Calu3 (cell line): ENCODE results near the gene TLE3. TPM values are rescaled to one million over a fixed set of nuclear protein-coding genes. Genes with fewer than 3 reads are reported as not detected.

Experiments
- BruUV-seq: library from RNA; stranded (reverse); fragments of 400-500 nt; replicated peaks from 2 replicates; lab custom pipeline; 2021; lab: Mats Ljungman, UMichigan
- CTCF ChIA-PET: fragments of 300-600 bp; sonication (Branson Sonifier 250); formaldehyde crosslinking; loops from one replicate; lab custom pipeline; 2022; ENCODE audit warnings: antibody characterized with exemption; lab: Charles Lee
- DNase-seq: peaks from one replicate; pipeline ENCODE4 v3.0.0; 2022
- H3K27ac Mint-ChIP-seq: one replicate; pipeline ENCODE4 v1.8.0; 2022; ENCODE audit warnings: mixed read lengths; ENCODE audit not compliant: unreplicated experiment
- H3K27me3 Mint-ChIP-seq: one replicate; pipeline ENCODE4 v1.8.0; 2022; ENCODE audit warnings: mixed read lengths; ENCODE audit not compliant: unreplicated experiment
- H3K36me3 Mint-ChIP-seq: one replicate; pipeline ENCODE4 v1.8.0; 2022; ENCODE audit warnings: mild to moderate bottlenecking, moderate library complexity, mixed read lengths; ENCODE audit not compliant: insufficient read depth, unreplicated experiment
- H3K4me1 Mint-ChIP-seq: one replicate; pipeline ENCODE4 v1.8.0; 2022; ENCODE audit warnings: mild to moderate bottlenecking, low read depth, mixed read lengths; ENCODE audit not compliant: unreplicated experiment
- H3K4me3 Mint-ChIP-seq: one replicate; pipeline ENCODE4 v1.8.0; 2022; ENCODE audit warnings: mild to moderate bottlenecking, low read depth, moderate library complexity, mixed read lengths; ENCODE audit not compliant: unreplicated experiment
- H3K9me3 Mint-ChIP-seq: one replicate; pipeline ENCODE4 v1.8.0; 2022; ENCODE audit warnings: low read depth, mixed read lengths; ENCODE audit not compliant: unreplicated experiment
- CTCF ChIP-seq: fragments of 200-600 bp; IDR thresholded peaks from one replicate; pipeline ENCODE4 v1.8.0; 2022; ENCODE audit warnings: antibody characterized with exemption; ENCODE audit not compliant: unreplicated experiment
- intact Hi-C: fragments of 100-400 bp; cut with micrococcal nuclease; formaldehyde crosslinking; loops from one replicate; pipeline ENCODE4 v1.10.0; 2022; ENCODE audit not compliant: unreplicated experiment
- total RNA-seq: library from RNA; stranded (reverse); gene quantifications from 2 replicates; pipeline ENCODE4 v1.2.3, GENCODE V29; 2022

The TLE3 gene
- total RNA-seq, 1 experiment from 2014 or later: 54.8 TPM

GRCh38 chr15:70079888-70080287 is 17.8 kb downstream of the TLE3 start:
- H3K36me3 Mint-ChIP-seq: peaks cover 24% of the 10 kb centered on the region

DNA sequence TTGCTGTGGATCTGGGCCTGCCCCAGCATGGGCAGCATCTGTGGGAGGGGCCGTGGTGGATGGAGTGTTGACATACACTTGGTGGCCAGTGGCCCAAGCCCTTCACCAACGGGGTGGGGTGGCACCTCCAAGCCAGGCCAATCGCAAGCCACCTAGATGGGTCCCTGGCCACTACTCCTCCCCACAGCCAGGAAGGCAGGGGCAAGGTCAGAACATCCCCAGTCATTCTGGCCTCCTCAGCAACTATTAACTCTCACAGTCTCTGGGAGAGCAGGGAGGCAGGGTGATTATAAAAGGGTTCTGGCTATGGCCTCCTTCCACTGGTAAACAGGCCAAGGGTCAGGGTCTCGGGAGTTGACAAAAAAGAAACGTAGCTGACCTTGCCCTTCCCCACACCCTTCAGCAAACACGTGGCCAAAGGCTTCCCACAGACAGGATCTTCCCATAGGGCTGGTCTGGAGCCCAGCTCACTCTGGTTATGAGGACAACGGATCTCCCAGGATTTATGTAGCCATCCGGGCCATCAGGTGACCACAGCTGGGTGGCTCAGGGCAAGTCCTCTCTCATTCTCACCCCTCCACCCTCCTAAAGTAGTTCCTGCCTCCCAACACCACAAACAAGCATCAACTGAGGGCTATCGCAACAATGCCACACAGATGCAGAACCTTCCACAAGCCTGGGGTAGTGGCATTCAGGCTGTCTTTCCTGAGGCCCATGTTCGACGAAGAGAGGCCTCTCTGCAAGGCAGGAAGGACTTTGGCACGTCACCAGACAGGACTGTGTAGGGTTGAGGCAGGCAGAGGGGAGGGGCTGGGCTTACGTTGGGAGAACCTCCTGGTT is 18.9 kb downstream of the TLE3 start:
- Mint-ChIP-seq H3K4me1 (no peaks in the 10 kb centered on the region), H3K27me3 (no peaks in the 10 kb centered on the region), H3K9me3 (no peaks in the 10 kb centered on the region), H3K4me3 (no peak overlapping the region), H3K27ac (no peak overlapping the region), H3K36me3 (peaks cover 32% of the 10 kb centered on the region)
- TF ChIP-seq CTCF: no peak
- CTCF ChIA-PET: no interaction called here
- BruUV-seq: no TSS peak
- intact Hi-C loops: no loop called here
- DNase-seq: no peak

More at GRCh38 chr15:70079888-70080287, 17.8 kb downstream of the TLE3 start:
- TF ChIP-seq CTCF: no peak
- DNase-seq: no peak
- Mint-ChIP-seq H3K27me3 (no peaks in the 10 kb centered on the region), H3K4me1 (no peaks in the 10 kb centered on the region), H3K4me3 (no peak overlapping the region), H3K9me3 (no peaks in the 10 kb centered on the region), H3K27ac (no peak overlapping the region)
- no TSS peak for BruUV-seq
- CTCF ChIA-PET: no interaction called here
- intact Hi-C loops: no loop called here

DNA sequence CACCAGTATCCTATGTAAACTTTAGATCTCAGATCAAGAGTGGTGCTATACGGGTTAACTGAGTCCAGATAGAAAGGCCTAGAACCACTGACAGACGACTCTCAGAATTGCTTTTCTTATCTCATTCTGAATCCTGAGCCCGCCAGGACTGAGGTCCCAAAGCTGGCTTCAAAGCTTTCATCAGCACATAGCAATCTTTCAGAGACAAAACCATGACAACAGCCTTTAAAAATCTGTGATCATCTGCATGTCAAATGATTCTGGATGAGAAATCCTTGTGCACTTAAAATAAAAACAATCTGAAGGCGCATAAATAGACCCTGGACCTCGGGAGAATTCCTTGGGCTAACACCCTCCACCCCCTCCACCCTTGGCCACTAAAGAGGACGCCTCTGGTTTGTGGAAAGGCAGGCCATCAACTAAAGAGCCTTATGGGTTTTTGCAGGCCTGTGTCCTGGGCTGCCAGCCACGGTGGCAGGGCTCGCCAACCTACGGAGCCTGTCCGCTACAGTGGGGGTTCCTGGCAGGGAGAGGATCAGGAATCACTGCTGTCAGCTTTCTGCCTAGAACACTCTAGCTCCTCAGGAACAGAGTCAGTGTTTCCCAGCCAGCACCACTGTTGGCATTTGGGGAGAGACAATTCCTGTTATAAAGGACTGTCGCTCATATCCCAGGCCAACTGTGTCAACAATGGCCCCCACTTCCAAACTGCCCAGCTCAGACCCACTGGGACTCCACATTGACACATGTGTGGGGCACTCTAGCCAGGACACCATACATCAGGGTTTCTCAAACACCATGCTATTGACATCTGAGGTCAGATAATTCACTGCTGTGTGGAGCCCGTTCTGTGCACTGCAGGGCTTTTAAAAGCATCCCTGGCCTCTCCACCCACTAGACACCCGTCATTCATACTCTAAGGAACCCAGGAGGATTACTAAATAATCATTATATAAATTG is 20.2 kb downstream of the TLE3 start:
- CTCF ChIA-PET: interaction anchor here (0.6 to 1.7 kb wide), 2 partner anchors 16 to 287 kb away, joined by 5 to 8 read pairs; no protein-coding TSS in a partner anchor
- no peak for TF ChIP-seq CTCF
- Mint-ChIP-seq H3K9me3 (no peaks in the 10 kb centered on the region), H3K27ac (no peak overlapping the region), H3K4me1 (no peaks in the 10 kb centered on the region), H3K4me3 (no peak overlapping the region), H3K27me3 (no peaks in the 10 kb centered on the region), H3K36me3 (peaks cover 37% of the 10 kb centered on the region)
- no TSS peak for BruUV-seq
- DNase-seq: no peak
- intact Hi-C loops: no loop called here

- Mint-ChIP-seq H3K27me3 (no peaks in the 10 kb centered on the region), H3K4me3 (no peak overlapping the region), H3K4me1 (no peaks in the 10 kb centered on the region), H3K36me3 (peaks cover 44% of the 10 kb centered on the region), H3K27ac (no peak overlapping the region), H3K9me3 (no peaks in the 10 kb centered on the region)
- intact Hi-C loops: no loop called here
- no TSS peak for BruUV-seq
- TF ChIP-seq CTCF: no peak
- CTCF ChIA-PET: no interaction called here
- no peak for DNase-seq
Measured at GRCh38 chr15:70074380-70074779, 23.3 kb downstream of the TLE3 start.
